OCI-LY7 (cell line): ENCODE results near the gene DNAI2.

Experiments used
- CTCF ChIP-seq: fragments of 200-600 bp; sonication (generic); conservative IDR thresholded peaks from 2 replicates; pipeline ENCODE4 v1.5.1; 2014; ENCODE audit warnings: mild to moderate bottlenecking, antibody characterized with exemption, low read length, moderate library complexity, mixed read lengths
- EZH2phosphoT487 ChIP-seq: fragments of 200-600 bp; sonication (generic); IDR thresholded peaks from 2 replicates; pipeline ENCODE4 v1.6.1; 2018; ENCODE audit warnings: low read depth, borderline replicate concordance, mild to moderate bottlenecking, mixed run types, antibody characterized with exemption, low read length, moderate library complexity, mixed read lengths

- no peak for TF ChIP-seq CTCF
- no peak for TF ChIP-seq EZH2phosphoT487
These were observed 16.7 kb upstream of the DNAI2 start for GRCh38 chr17:74257311-74257710.
